IMR-90 (cell line): ENCODE measurements around the gene TGFBR1. TPM values are rescaled to one million over a fixed set of nuclear protein-coding genes. Genes with fewer than 3 reads are reported as not detected.

Source experiments
- ATAC-seq: fragments of 200-7000 bp; cut with Tn5 transposase; 2 replicates; pipeline ENCODE4 v1.9.1; 2020; ENCODE audit warnings: low read depth, mild to moderate bottlenecking, moderate library complexity
- BruUV-seq: library from RNA; stranded (reverse); fragments of 400-500 nt; replicated peaks from 2 replicates; lab custom pipeline; 2021; lab: Mats Ljungman, UMichigan
- CTCF ChIA-PET: fragments of 300-600 bp; formaldehyde crosslinking; extraction: SDS; loops from one replicate; lab custom pipeline; 2021; ENCODE audit warnings: antibody characterized with exemption; lab: Yijun Ruan, JAX
- POLR2A ChIA-PET: fragments of 300-600 bp; sonication (Branson Sonifier 250); formaldehyde crosslinking; loops from one replicate; lab custom pipeline; 2022; ENCODE audit warnings: antibody characterized with exemption; ENCODE audit not compliant: unreplicated experiment; lab: Charles Lee
- DNase-seq: peaks from one replicate; pipeline ENCODE4 v3.0.0; 2013
- H2AFZ ChIP-seq: replicated peaks from 2 replicates; pipeline ENCODE3; 2013; ENCODE audit warnings: low read length, mild to moderate bottlenecking; ENCODE audit not compliant: poor library complexity
- H2AK5ac ChIP-seq: 2 replicates; pipeline ENCODE4 v1.6.1; 2013; ENCODE audit warnings: low read depth, low read length, inconsistent platforms
- H2AK9ac ChIP-seq: replicated peaks from 2 replicates; pipeline ENCODE3; 2013; ENCODE audit warnings: mild to moderate bottlenecking, low read depth, low read length, moderate library complexity; ENCODE audit not compliant: poor library complexity
- H2BK120ac ChIP-seq: 2 replicates; pipeline ENCODE4 v1.6.1; 2013; ENCODE audit warnings: low read depth, low read length, inconsistent platforms
- H2BK15ac ChIP-seq: 3 replicates; pipeline ENCODE4 v1.6.1; 2013; ENCODE audit warnings: low read depth, low read length, inconsistent platforms
- H2BK20ac ChIP-seq: 2 replicates; pipeline ENCODE4 v1.6.1; 2013; ENCODE audit warnings: low read depth, mild to moderate bottlenecking, inconsistent platforms, low read length, moderate library complexity
- H2BK5ac ChIP-seq: 2 replicates; pipeline ENCODE4 v1.6.1; 2013; ENCODE audit warnings: mild to moderate bottlenecking, low read depth, low read length, inconsistent platforms; ENCODE audit not compliant: poor library complexity, severe bottlenecking
- H3K14ac ChIP-seq: replicated peaks from 2 replicates; pipeline ENCODE4 v1.6.1; 2013; ENCODE audit warnings: low read depth, low read length, inconsistent platforms
- H3K18ac ChIP-seq: 2 replicates; pipeline ENCODE4 v1.6.1; 2013; ENCODE audit warnings: low read depth, low read length, control low read depth
- H3K23ac ChIP-seq: 2 replicates; pipeline ENCODE4 v1.6.1; 2013; ENCODE audit warnings: low read depth, low read length, inconsistent platforms
- H3K27ac ChIP-seq: 2 replicates; pipeline ENCODE4 v1.5.1; 2013; ENCODE audit warnings: mild to moderate bottlenecking, control low read depth, low read length; ENCODE audit not compliant: insufficient read depth
- H3K27me3 ChIP-seq: 2 replicates; pipeline ENCODE4 v1.6.1; 2013; ENCODE audit warnings: low read length; ENCODE audit not compliant: control insufficient read depth, insufficient read depth
- H3K36me3 ChIP-seq: 2 replicates; pipeline ENCODE4 v1.6.1; 2013; ENCODE audit warnings: low read length, mixed read lengths; ENCODE audit not compliant: control insufficient read depth, insufficient read depth
- H3K4ac ChIP-seq: 2 replicates; pipeline ENCODE4 v1.6.1; 2013; ENCODE audit warnings: low read depth, low read length, inconsistent platforms
- H3K4me1 ChIP-seq: 2 replicates; pipeline ENCODE4 v1.6.1; 2013; ENCODE audit warnings: low read length, mixed read lengths; ENCODE audit not compliant: control insufficient read depth, insufficient read depth
- H3K4me2 ChIP-seq: 2 replicates; pipeline ENCODE4 v1.6.1; 2013; ENCODE audit warnings: low read depth, mild to moderate bottlenecking, control low read depth, low read length, moderate library complexity
- H3K4me3 ChIP-seq: 2 replicates; pipeline ENCODE4 v1.5.1; 2013; ENCODE audit warnings: low read depth, mild to moderate bottlenecking, control low read depth, low read length, moderate library complexity; ENCODE audit not compliant: insufficient read depth
- H3K56ac ChIP-seq: 2 replicates; pipeline ENCODE4 v1.6.1; 2013; ENCODE audit warnings: low read length, inconsistent platforms; ENCODE audit not compliant: insufficient read depth; ENCODE audit errors: extremely low read depth
- H3K79me1 ChIP-seq, 2 experiments: 2 replicates each; pipeline ENCODE4 v1.6.1; 2013; ENCODE audit warnings: low read length in 2 of 2, inconsistent platforms in 1 of 2, low read depth in 1 of 2
- H3K9ac ChIP-seq: 2 replicates; pipeline ENCODE4 v1.6.1; 2013; ENCODE audit warnings: low read depth, low read length, control low read depth
- H3K9me1 ChIP-seq: 2 replicates; pipeline ENCODE4 v1.6.1; 2013; ENCODE audit warnings: low read length, inconsistent platforms; ENCODE audit not compliant: insufficient read depth
- H3K9me3 ChIP-seq: 2 replicates; pipeline ENCODE4 v1.6.1; 2013; ENCODE audit warnings: low read length; ENCODE audit not compliant: control insufficient read depth, insufficient read depth
- H4K20me1 ChIP-seq: 2 replicates; pipeline ENCODE4 v1.6.1; 2013; ENCODE audit warnings: low read length, inconsistent platforms; ENCODE audit not compliant: insufficient read depth
- H4K5ac ChIP-seq: 2 replicates; pipeline ENCODE4 v1.6.1; 2013; ENCODE audit warnings: mild to moderate bottlenecking, low read depth, low read length, control low read depth
- H4K8ac ChIP-seq, 2 experiments: 2 replicates each; pipeline ENCODE4 v1.6.1; 2013; ENCODE audit warnings: low read depth in 2 of 2, low read length in 2 of 2, control low read depth in 1 of 2, inconsistent platforms in 1 of 2
- H4K91ac ChIP-seq: 2 replicates; pipeline ENCODE4 v1.6.1; 2013; ENCODE audit warnings: low read depth, low read length, inconsistent platforms; ENCODE audit not compliant: insufficient read depth
- BHLHE40 ChIP-seq: fragments of 150-350 bp; IDR thresholded peaks from 2 replicates; pipeline ENCODE4 v1.6.1; 2016; ENCODE audit warnings: mild to moderate bottlenecking, low read depth, low read length
- CEBPB ChIP-seq: IDR thresholded peaks from 2 replicates; pipeline ENCODE4 v1.6.1; 2012; ENCODE audit warnings: low read depth, low read length, improper control_type of control experiment
- CHD1 ChIP-seq: IDR thresholded peaks from 2 replicates; pipeline ENCODE4 v1.6.1; 2012; ENCODE audit warnings: low read depth, low read length, improper control_type of control experiment
- CTCF ChIP-seq: conservative IDR thresholded peaks from 2 replicates; pipeline ENCODE4 v1.5.1; 2012; ENCODE audit warnings: mild to moderate bottlenecking, low read depth, low read length, improper control_type of control experiment
- ELK1 ChIP-seq: fragments of 150-350 bp; IDR thresholded peaks from 2 replicates; pipeline ENCODE4 v1.6.1; 2016; ENCODE audit warnings: low read depth, mild to moderate bottlenecking, low read length, moderate library complexity, borderline replicate concordance
- FOS ChIP-seq: fragments of 150-350 bp; IDR thresholded peaks from 2 replicates; pipeline ENCODE4 v1.6.1; 2016; ENCODE audit warnings: low read depth, low read length
- MAFK ChIP-seq: IDR thresholded peaks from 2 replicates; pipeline ENCODE4 v1.6.1; 2012; ENCODE audit warnings: low read depth, low read length, improper control_type of control experiment
- MAZ ChIP-seq: IDR thresholded peaks from 2 replicates; pipeline ENCODE4 v1.6.1; 2012; ENCODE audit warnings: low read depth, mild to moderate bottlenecking, low read length, improper control_type of control experiment, moderate library complexity, borderline replicate concordance
- NFE2L2 ChIP-seq: fragments of 150-350 bp; IDR thresholded peaks from 2 replicates; pipeline ENCODE4 v1.6.1; 2016; ENCODE audit warnings: low read depth, mild to moderate bottlenecking, low read length
- POLR2A ChIP-seq: IDR thresholded peaks from 2 replicates; pipeline ENCODE4 v1.6.1; 2012; ENCODE audit warnings: mild to moderate bottlenecking, low read depth, low read length
- RAD21 ChIP-seq: IDR thresholded peaks from 2 replicates; pipeline ENCODE4 v1.6.1; 2012; ENCODE audit warnings: low read length, improper control_type of control experiment
- RCOR1 ChIP-seq: IDR thresholded peaks from 2 replicates; pipeline ENCODE4 v1.6.1; 2012; ENCODE audit warnings: mild to moderate bottlenecking, low read length, improper control_type of control experiment; ENCODE audit not compliant: insufficient replicate concordance
- RFX5 ChIP-seq: IDR thresholded peaks from 2 replicates; pipeline ENCODE4 v1.8.0; 2012; ENCODE audit warnings: low read depth, mild to moderate bottlenecking, low read length, moderate library complexity
- SMC3 ChIP-seq: fragments of 150-350 bp; IDR thresholded peaks from 2 replicates; pipeline ENCODE4 v1.6.1; 2016; ENCODE audit warnings: low read depth, mild to moderate bottlenecking, antibody characterized with exemption, low read length, moderate library complexity
- USF2 ChIP-seq: fragments of 150-350 bp; IDR thresholded peaks from 2 replicates; pipeline ENCODE4 v1.6.1; 2017; ENCODE audit warnings: mild to moderate bottlenecking, antibody characterized with exemption, low read length, low read depth
- WGBS, 2 experiments: methylation state at CpG; one replicate each; pipeline versions ENCODE4 v1.1.5 to v1.1.7; 2013; ENCODE audit warnings: missing lambda C conversion rate in 2 of 2; ENCODE audit not compliant: insufficient read length in 1 of 2; ENCODE audit errors: extremely low coverage in 2 of 2; 5-methylcytosine and 5-hydroxymethylcytosine counted together
- dilution Hi-C: fragments of 300-500 bp; cut with HindIII; formaldehyde crosslinking; loops from one replicate; pipeline ENCODE4 v1.14.3; 2018; ENCODE audit warnings: low sequenced_read_pairs; ENCODE audit not compliant: unreplicated experiment
- in situ Hi-C: fragments of 300-500 bp; cut with MboI; formaldehyde crosslinking; loops from 3 replicates; pipeline ENCODE4 v1.14.3; 2019; ENCODE audit warnings: low sequenced_read_pairs, inconsistent platforms, mixed read lengths
- intact Hi-C: fragments of 100-400 bp; cut with micrococcal nuclease; formaldehyde crosslinking; loops from 2 replicates; pipeline ENCODE4 v1.10.0; 2022
- polyA plus RNA-seq, 3 experiments: library from polyadenylated mRNA; depleted of rRNA; stranded (reverse); fragments of >200 nt; gene quantifications; 2 replicates each; pipeline ENCODE4 v1.2.3, GENCODE V29; 2012; ENCODE audit warnings: low replicate concordance in 1 of 3
- total RNA-seq: library from RNA; depleted of rRNA; stranded (reverse); fragments of >200 nt; gene quantifications from 2 replicates; pipeline ENCODE4 v1.2.3, GENCODE V29; 2012

The TGFBR1 gene
- total and polyA plus RNA-seq, 2 of the 4 experiments (the other 2 are of a cell fraction): 15.1 to 75.3 TPM

DNA sequence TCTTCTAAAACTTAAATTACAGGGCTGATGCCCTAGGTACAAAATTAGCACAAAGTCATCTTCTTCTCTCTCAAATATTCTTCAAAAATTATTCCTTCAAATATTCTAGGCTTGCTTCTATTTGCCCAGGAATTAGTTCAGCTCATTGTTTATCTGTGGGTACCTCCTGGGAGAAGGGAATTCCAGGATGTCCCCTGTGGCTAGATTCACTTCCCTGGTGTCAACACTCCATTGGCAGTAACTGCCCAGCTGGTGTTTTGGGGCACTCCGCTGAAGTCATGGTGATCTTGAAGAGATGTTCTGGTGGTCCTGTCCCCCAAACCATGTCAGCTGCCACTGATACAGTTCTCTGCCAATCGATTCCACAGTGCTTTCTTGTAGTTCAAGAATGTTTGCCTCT lies 26.2 kb upstream of the TGFBR1 start:
- Histone ChIP-seq H4K5ac (no peak overlapping the region), H3K14ac (no peak overlapping the region), H3K23ac (no peak overlapping the region), H3K27ac (no peak overlapping the region), H4K8ac (no peak overlapping the region), H3K4ac (no peak overlapping the region), H3K4me1 (peaks cover 7% of the 10 kb centered on the region), H2BK20ac (no peak overlapping the region), H3K18ac (no peak overlapping the region), H3K9ac (no peak overlapping the region), H4K91ac (no peak overlapping the region), H3K4me3 (no peak overlapping the region), H2AFZ (no peak overlapping the region), H2AK5ac (no peak overlapping the region), H2BK15ac (no peak overlapping the region), H4K20me1 (peaks cover 5% of the 10 kb centered on the region; the same call in 1 of the 2 replicates), H2BK5ac (no peak overlapping the region), H3K36me3 (no peaks in the 10 kb centered on the region), H2AK9ac (no peak overlapping the region), H3K27me3 (peaks cover 5% of the 10 kb centered on the region; the same call in 1 of the 2 replicates), H3K9me1 (peaks cover 13% of the 10 kb centered on the region), H3K9me3 (no peaks in the 10 kb centered on the region), H3K56ac (no peak overlapping the region), H2BK120ac (no peak overlapping the region), H3K4me2 (no peak overlapping the region), H3K79me1 (no peaks in the 10 kb centered on the region)
- intact Hi-C loops (no loop called here), dilution Hi-C loops (no loop called here), in situ Hi-C loops (no loop called here)
- ChIA-PET POLR2A (no interaction called here), CTCF (no interaction called here)
- no peak for TF ChIP-seq MAFK
- TF ChIP-seq CHD1: no peak
- TF ChIP-seq POLR2A: no peak
- TF ChIP-seq RFX5: no peak
- no peak for TF ChIP-seq BHLHE40
- TF ChIP-seq CTCF: no peak
- TF ChIP-seq NFE2L2: no peak
- TF ChIP-seq MAZ: no peak
- TF ChIP-seq RAD21: no peak
- TF ChIP-seq CEBPB: no peak
- no peak for TF ChIP-seq ELK1
- no peak for TF ChIP-seq RCOR1
- TF ChIP-seq SMC3: no peak
- TF ChIP-seq FOS: no peak
- no peak for TF ChIP-seq USF2
- no TSS peak for BruUV-seq
- 89% methylated on average over 1 of the region's 2 CpGs; no CpG with 5 or more reads in 1 of the 2 experiments for WGBS, 2 experiments
- DNase-seq: no peak
- ATAC-seq: no peak
